GM19023 (cell line): ENCODE results near the gene MRPL55.

Experiments used
- ATAC-seq: cut with Tn5 transposase; IDR thresholded peaks from one replicate; pipeline ENCODE4 v1.9.1; 2021; ENCODE audit warnings: mild to moderate bottlenecking, moderate library complexity; ENCODE audit not compliant: unreplicated experiment

MRPL55 gene

GRCh38 chr1:228109073-228109961 is at the start of gene MRPL55:
MRPL55 (minus strand) TSS chr1:228109299; CDS start chr1:228108260, 1,039 bp downstream.
- peak; percentile 93 for ATAC-seq

- ATAC-seq = no peak
Measured at GRCh38 chr1:228158151-228159007, 49.3 kb upstream of the MRPL55 start.

- ATAC-seq = no peak
Measured at GRCh38 chr1:228157729-228158126, 48.6 kb upstream of the MRPL55 start.

GRCh38 chr1:228156941-228157728 is 48.0 kb upstream of the MRPL55 start:
- no peak for ATAC-seq

- ATAC-seq = no peak
Measured at GRCh38 chr1:228156515-228156881, 47.4 kb upstream of the MRPL55 start.

GRCh38 chr1:228155596-228156514 is 46.8 kb upstream of the MRPL55 start:
- ATAC-seq = no peak

GRCh38 chr1:228154670-228155571 is 45.8 kb upstream of the MRPL55 start:
- no peak for ATAC-seq

- no peak for ATAC-seq
Measured at GRCh38 chr1:228154021-228154669, 45.0 kb upstream of the MRPL55 start.

GRCh38 chr1:228152918-228153258 is 43.8 kb upstream of the MRPL55 start:
- ATAC-seq = no peak

- ATAC-seq = no peak
Measured at GRCh38 chr1:228152097-228152917, 43.2 kb upstream of the MRPL55 start.

- no peak for ATAC-seq
Measured at GRCh38 chr1:228151180-228151925, 42.3 kb upstream of the MRPL55 start.

- no peak for ATAC-seq
Measured at GRCh38 chr1:228150461-228151179, 41.5 kb upstream of the MRPL55 start.

- no peak for ATAC-seq
Measured at GRCh38 chr1:228150120-228150460, 41.0 kb upstream of the MRPL55 start.

- ATAC-seq = no peak
Measured at GRCh38 chr1:228149406-228150119, 40.5 kb upstream of the MRPL55 start, which contains the start of gene GJC2. GJC2 (plus strand) TSS chr1:228149930; CDS start chr1:228157759, 7,829 bp downstream.

- no peak for ATAC-seq
Measured at GRCh38 chr1:228148935-228149405, 39.9 kb upstream of the MRPL55 start.
